Stimulated activated memory B cell treated with anti-CD40 and anti-IgM and Interleukin-4, amounts not matched to agents 10 μg/mL and 1 μg/mL and 100 μg/mL, for 72 hours (primary cell): ENCODE data around the gene CNTN3.

ENCODE experiments used
- ATAC-seq: fragments of 150-1000 bp; cut with Tn5 transposase; 2 replicates; pipeline ENCODE4 v1.10.0; 2021
- H3K27ac Mint-ChIP-seq: one replicate; pipeline ENCODE4 v1.8.0; 2022; ENCODE audit warnings: mild to moderate bottlenecking, mixed read lengths
- H3K27me3 Mint-ChIP-seq: one replicate; pipeline ENCODE4 v1.8.0; 2022; ENCODE audit warnings: mixed read lengths
- H3K36me3 Mint-ChIP-seq: one replicate; pipeline ENCODE4 v1.8.0; 2022; ENCODE audit warnings: mixed read lengths
- H3K4me1 Mint-ChIP-seq: one replicate; pipeline ENCODE4 v1.8.0; 2022; ENCODE audit warnings: mixed read lengths
- H3K4me3 Mint-ChIP-seq: one replicate; pipeline ENCODE4 v1.8.0; 2022; ENCODE audit warnings: mild to moderate bottlenecking, moderate library complexity, mixed read lengths
- H3K9me3 Mint-ChIP-seq: one replicate; pipeline ENCODE4 v1.8.0; 2022; ENCODE audit warnings: mixed read lengths

The CNTN3 gene

GRCh38 chr3:74614107-74614967 lies at the start of gene CNTN3:
Gene CNTN3, minus strand, starts transcription at chr3:74614659. Its CDS starts 93,547 bp downstream, at chr3:74521112.
- no peaks in the 10 kb centered on the region for H3K36me3 Mint-ChIP-seq
- no peak within 1 kb of the TSS for H3K27ac Mint-ChIP-seq
- H3K4me3 Mint-ChIP-seq, result no peak within 1 kb of the TSS
- ATAC-seq, result peak; percentile 15
- peaks cover 8% of the 10 kb centered on the region for H3K27me3 Mint-ChIP-seq
- no peaks in the 10 kb centered on the region for H3K4me1 Mint-ChIP-seq
- peaks cover 3% of the 10 kb centered on the region for H3K9me3 Mint-ChIP-seq

GRCh38 chr3:74663178-74663577 lies 48.7 kb upstream of the CNTN3 start:
- Mint-ChIP-seq H3K4me1 (no peaks in the 10 kb centered on the region), H3K36me3 (no peaks in the 10 kb centered on the region), H3K4me3 (no peak overlapping the region), H3K27ac (no peak overlapping the region), H3K9me3 (peaks cover 11% of the 10 kb centered on the region), H3K27me3 (no peaks in the 10 kb centered on the region)
- no peak for ATAC-seq

- Mint-ChIP-seq H3K27ac (no peak overlapping the region), H3K27me3 (no peaks in the 10 kb centered on the region), H3K4me1 (no peaks in the 10 kb centered on the region), H3K36me3 (no peaks in the 10 kb centered on the region), H3K9me3 (peaks cover 3% of the 10 kb centered on the region), H3K4me3 (no peak overlapping the region)
- no peak for ATAC-seq
These were observed 47.2 kb upstream of the CNTN3 start for GRCh38 chr3:74661672-74662071.

- H3K36me3 Mint-ChIP-seq, result no peaks in the 10 kb centered on the region
- H3K27ac Mint-ChIP-seq, result no peak overlapping the region
- no peaks in the 10 kb centered on the region for H3K4me1 Mint-ChIP-seq
- ATAC-seq, result no peak
- no peak overlapping the region for H3K4me3 Mint-ChIP-seq
- H3K27me3 Mint-ChIP-seq, result no peaks in the 10 kb centered on the region
- H3K9me3 Mint-ChIP-seq, result peaks cover 3% of the 10 kb centered on the region
These were observed 37.4 kb upstream of the CNTN3 start for GRCh38 chr3:74651885-74652284.

DNA sequence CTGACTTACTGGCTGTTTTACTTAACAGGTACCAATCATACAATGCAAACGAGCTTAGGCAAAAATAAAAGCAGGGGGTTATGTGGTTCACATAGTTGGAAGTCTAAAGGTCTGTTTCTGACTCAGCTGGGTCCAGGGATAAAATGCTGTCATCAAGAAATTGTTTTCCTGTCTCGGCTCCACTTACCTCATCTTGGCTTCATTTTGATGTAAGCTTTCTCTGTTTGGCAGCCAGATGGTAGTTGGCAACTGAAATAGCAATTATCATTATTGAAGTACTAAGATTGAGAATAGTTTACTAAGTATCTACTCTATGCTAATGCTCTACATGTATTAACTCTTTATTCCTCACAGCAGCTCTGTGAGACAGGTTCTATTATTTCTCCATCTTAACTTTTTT lies 36.8 kb upstream of the CNTN3 start:
- peaks cover 3% of the 10 kb centered on the region for H3K9me3 Mint-ChIP-seq
- no peaks in the 10 kb centered on the region for H3K36me3 Mint-ChIP-seq
- no peak overlapping the region for H3K27ac Mint-ChIP-seq
- ATAC-seq, result no peak
- no peak overlapping the region for H3K4me3 Mint-ChIP-seq
- H3K4me1 Mint-ChIP-seq, result no peaks in the 10 kb centered on the region
- no peaks in the 10 kb centered on the region for H3K27me3 Mint-ChIP-seq

GRCh38 chr3:74648107-74648506 lies 33.6 kb upstream of the CNTN3 start:
- Mint-ChIP-seq H3K4me3 (no peak overlapping the region), H3K27me3 (no peaks in the 10 kb centered on the region), H3K4me1 (no peaks in the 10 kb centered on the region), H3K9me3 (peaks cover 9% of the 10 kb centered on the region), H3K27ac (no peak overlapping the region), H3K36me3 (no peaks in the 10 kb centered on the region)
- no peak for ATAC-seq

- H3K9me3 Mint-ChIP-seq, result peaks cover 12% of the 10 kb centered on the region
- no peaks in the 10 kb centered on the region for H3K27me3 Mint-ChIP-seq
- no peak overlapping the region for H3K27ac Mint-ChIP-seq
- no peaks in the 10 kb centered on the region for H3K4me1 Mint-ChIP-seq
- no peak for ATAC-seq
- H3K36me3 Mint-ChIP-seq, result no peaks in the 10 kb centered on the region
- no peak overlapping the region for H3K4me3 Mint-ChIP-seq
These were observed 31.6 kb upstream of the CNTN3 start for GRCh38 chr3:74646094-74646493.

DNA sequence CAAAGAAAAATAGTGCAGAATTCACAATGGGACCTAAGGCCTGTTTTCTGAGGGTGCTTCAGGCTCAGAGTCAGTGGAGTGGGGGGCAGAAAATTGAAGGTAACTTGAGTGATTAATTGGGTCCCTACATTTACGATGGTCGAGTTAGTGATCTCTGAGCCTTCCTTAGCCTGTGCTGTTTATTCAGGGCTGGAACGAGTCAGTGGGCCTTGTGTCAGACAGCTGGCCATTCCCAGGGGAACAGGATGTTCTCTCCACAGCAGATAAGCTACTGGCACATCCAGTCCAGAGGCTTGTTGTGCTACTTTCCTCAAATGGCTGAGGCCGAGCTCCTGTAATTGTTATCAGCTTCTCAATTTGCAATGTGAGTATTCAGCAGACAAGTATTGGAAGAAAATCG lies 29.2 kb upstream of the CNTN3 start:
- peaks cover 8% of the 10 kb centered on the region for H3K9me3 Mint-ChIP-seq
- ATAC-seq, result no peak
- no peak overlapping the region for H3K27ac Mint-ChIP-seq
- no peak overlapping the region for H3K4me3 Mint-ChIP-seq
- no peaks in the 10 kb centered on the region for H3K27me3 Mint-ChIP-seq
- H3K36me3 Mint-ChIP-seq, result no peaks in the 10 kb centered on the region
- no peaks in the 10 kb centered on the region for H3K4me1 Mint-ChIP-seq

DNA sequence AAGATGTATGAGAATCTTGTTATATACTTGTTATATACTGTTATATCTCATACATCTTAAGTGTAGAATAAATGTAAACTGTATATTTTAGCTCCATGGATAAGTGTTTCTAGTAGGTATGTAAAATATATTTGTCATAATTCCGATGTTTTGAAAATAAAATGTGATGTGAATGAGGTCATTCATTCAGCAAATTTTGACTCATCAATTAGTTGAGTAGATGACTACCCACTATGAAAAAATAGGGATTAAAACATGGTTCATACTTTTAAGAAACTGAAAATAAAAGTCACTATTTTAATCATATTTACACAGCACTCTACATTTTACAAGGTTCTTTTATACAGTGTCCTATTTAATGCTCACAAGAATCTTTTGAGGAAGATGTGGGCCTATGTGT lies 28.4 kb upstream of the CNTN3 start:
- Mint-ChIP-seq H3K9me3 (peaks cover 8% of the 10 kb centered on the region), H3K27me3 (no peaks in the 10 kb centered on the region), H3K4me3 (no peak overlapping the region), H3K36me3 (no peaks in the 10 kb centered on the region), H3K4me1 (no peaks in the 10 kb centered on the region), H3K27ac (no peak overlapping the region)
- no peak for ATAC-seq

GRCh38 chr3:74640211-74640610 lies 25.8 kb upstream of the CNTN3 start:
- no peak overlapping the region for H3K27ac Mint-ChIP-seq
- no peaks in the 10 kb centered on the region for H3K36me3 Mint-ChIP-seq
- no peaks in the 10 kb centered on the region for H3K27me3 Mint-ChIP-seq
- H3K9me3 Mint-ChIP-seq, result peaks cover 8% of the 10 kb centered on the region
- ATAC-seq, result no peak
- no peaks in the 10 kb centered on the region for H3K4me1 Mint-ChIP-seq
- no peak overlapping the region for H3K4me3 Mint-ChIP-seq

GRCh38 chr3:74639681-74640080 lies 25.2 kb upstream of the CNTN3 start:
- Mint-ChIP-seq H3K27me3 (no peaks in the 10 kb centered on the region), H3K4me3 (no peak overlapping the region), H3K36me3 (no peaks in the 10 kb centered on the region), H3K4me1 (no peaks in the 10 kb centered on the region), H3K9me3 (peaks cover 8% of the 10 kb centered on the region), H3K27ac (no peak overlapping the region)
- no peak for ATAC-seq

GRCh38 chr3:74636981-74637380 lies 22.5 kb upstream of the CNTN3 start:
- peaks cover 5% of the 10 kb centered on the region for H3K9me3 Mint-ChIP-seq
- ATAC-seq, result no peak
- H3K4me3 Mint-ChIP-seq, result no peak overlapping the region
- H3K36me3 Mint-ChIP-seq, result no peaks in the 10 kb centered on the region
- no peaks in the 10 kb centered on the region for H3K4me1 Mint-ChIP-seq
- no peak overlapping the region for H3K27ac Mint-ChIP-seq
- H3K27me3 Mint-ChIP-seq, result no peaks in the 10 kb centered on the region

GRCh38 chr3:74633021-74633420 lies 18.6 kb upstream of the CNTN3 start:
- Mint-ChIP-seq H3K4me1 (no peaks in the 10 kb centered on the region), H3K9me3 (peaks cover 2% of the 10 kb centered on the region)
- no peak for ATAC-seq

GRCh38 chr3:74631351-74632140 lies 17.1 kb upstream of the CNTN3 start:
- Mint-ChIP-seq H3K4me3 (no peak overlapping the region), H3K27ac (no peak overlapping the region), H3K9me3 (peaks cover 6% of the 10 kb centered on the region), H3K36me3 (no peaks in the 10 kb centered on the region), H3K4me1 (no peaks in the 10 kb centered on the region), H3K27me3 (no peaks in the 10 kb centered on the region)
- ATAC-seq, result no peak

More at GRCh38 chr3:74633021-74633420, 18.6 kb upstream of the CNTN3 start:
- Mint-ChIP-seq H3K27me3 (no peaks in the 10 kb centered on the region), H3K4me3 (no peak overlapping the region), H3K36me3 (no peaks in the 10 kb centered on the region), H3K27ac (no peak overlapping the region)

GRCh38 chr3:74630602-74631001 lies 16.1 kb upstream of the CNTN3 start:
- Mint-ChIP-seq H3K9me3 (peaks cover 6% of the 10 kb centered on the region), H3K4me3 (no peak overlapping the region), H3K27ac (no peak overlapping the region), H3K4me1 (no peaks in the 10 kb centered on the region), H3K27me3 (no peaks in the 10 kb centered on the region), H3K36me3 (no peaks in the 10 kb centered on the region)
- ATAC-seq, result no peak

- H3K36me3 Mint-ChIP-seq, result no peaks in the 10 kb centered on the region
- ATAC-seq, result no peak
- no peaks in the 10 kb centered on the region for H3K4me1 Mint-ChIP-seq
- no peaks in the 10 kb centered on the region for H3K27me3 Mint-ChIP-seq
- peaks cover 4% of the 10 kb centered on the region for H3K9me3 Mint-ChIP-seq
- H3K27ac Mint-ChIP-seq, result no peak overlapping the region
- no peak overlapping the region for H3K4me3 Mint-ChIP-seq
These were observed 11.6 kb upstream of the CNTN3 start for GRCh38 chr3:74626011-74626410.
